Osteocyte (in vitro differentiated cells): ENCODE results near the gene CA7. TPM values are rescaled to one million over a fixed set of nuclear protein-coding genes. Genes with fewer than 3 reads are reported as not detected.
"Not testable (repeated sequence)": the region's sequence is repeated elsewhere in the genome, so short reads cannot be mapped to it uniquely, and the experiment has no call there.

Experiments
- DNase-seq: peaks from one replicate; pipeline ENCODE4 v3.0.0; 2021; ENCODE audit warnings: mixed read lengths; ENCODE audit not compliant: unreplicated experiment; ENCODE audit errors: extremely low spot score
- H3K27ac Mint-ChIP-seq: one replicate; pipeline ENCODE4 v1.8.0; 2021; ENCODE audit warnings: mild to moderate bottlenecking, mixed read lengths; ENCODE audit not compliant: unreplicated experiment
- H3K27me3 Mint-ChIP-seq: one replicate; pipeline ENCODE4 v1.8.0; 2021; ENCODE audit warnings: mixed read lengths; ENCODE audit not compliant: unreplicated experiment
- H3K36me3 Mint-ChIP-seq: one replicate; pipeline ENCODE4 v1.8.0; 2021; ENCODE audit warnings: mixed read lengths; ENCODE audit not compliant: unreplicated experiment
- H3K4me1 Mint-ChIP-seq: one replicate; pipeline ENCODE4 v1.8.0; 2021; ENCODE audit warnings: mixed read lengths; ENCODE audit not compliant: unreplicated experiment
- H3K4me3 Mint-ChIP-seq: one replicate; pipeline ENCODE4 v1.8.0; 2021; ENCODE audit warnings: mild to moderate bottlenecking, moderate library complexity, mixed read lengths; ENCODE audit not compliant: unreplicated experiment
- H3K9me3 Mint-ChIP-seq: one replicate; pipeline ENCODE4 v1.8.0; 2021; ENCODE audit warnings: mixed read lengths; ENCODE audit not compliant: unreplicated experiment
- CTCF ChIP-seq: fragments of 200-600 bp; sonication (generic); IDR thresholded peaks from 2 replicates; pipeline ENCODE4 v1.5.0; 2021; ENCODE audit warnings: antibody characterized with exemption, mild to moderate bottlenecking, moderate library complexity
- total RNA-seq: library from RNA; stranded (reverse); gene quantifications from 2 replicates; pipeline ENCODE4 v1.2.1, GENCODE V29; 2021

CA7 gene
- total RNA-seq, 1 donor from 2014 or later: not detected

GRCh38 chr16:66859397-66860068, 15.3 kb downstream of the CA7 start:
- Mint-ChIP-seq H3K27me3 (no peaks in the 10 kb centered on the region), H3K27ac (peak overlapping the region; percentile 23), H3K36me3 (no peaks in the 10 kb centered on the region), H3K4me3 (no peak overlapping the region), H3K4me1 (peaks cover 11% of the 10 kb centered on the region), H3K9me3 (no peaks in the 10 kb centered on the region)
- DNase-seq: no peak
- TF ChIP-seq CTCF: no peak

GRCh38 chr16:66862023-66862520, 17.9 kb downstream of the CA7 start:
- H3K9me3 Mint-ChIP-seq: no peaks in the 10 kb centered on the region
- H3K36me3 Mint-ChIP-seq: no peaks in the 10 kb centered on the region
- no peak for DNase-seq
- TF ChIP-seq CTCF: no peak
- H3K4me3 Mint-ChIP-seq: no peak overlapping the region
- H3K27me3 Mint-ChIP-seq: no peaks in the 10 kb centered on the region
- H3K27ac Mint-ChIP-seq: no peak overlapping the region
- H3K4me1 Mint-ChIP-seq: peaks cover 11% of the 10 kb centered on the region

- Mint-ChIP-seq H3K27me3 (no peaks in the 10 kb centered on the region), H3K4me1 (peaks cover 11% of the 10 kb centered on the region)
- no peak for TF ChIP-seq CTCF
Measured at GRCh38 chr16:66863707-66864106, 19.5 kb downstream of the CA7 start.

GRCh38 chr16:66869424-66869823, 25.2 kb downstream of the CA7 start:
- H3K4me3 Mint-ChIP-seq: no peak overlapping the region
- no peaks in the 10 kb centered on the region for H3K9me3 Mint-ChIP-seq
- TF ChIP-seq CTCF: no peak
- DNase-seq: no peak
- no peaks in the 10 kb centered on the region for H3K27me3 Mint-ChIP-seq
- no peak overlapping the region for H3K27ac Mint-ChIP-seq
- no peaks in the 10 kb centered on the region for H3K36me3 Mint-ChIP-seq
- peaks cover 15% of the 10 kb centered on the region for H3K4me1 Mint-ChIP-seq

More at GRCh38 chr16:66863707-66864106, 19.5 kb downstream of the CA7 start:
- no peaks in the 10 kb centered on the region for H3K36me3 Mint-ChIP-seq
- H3K4me3 Mint-ChIP-seq: no peak overlapping the region
- DNase-seq: no peak
- H3K9me3 Mint-ChIP-seq: no peaks in the 10 kb centered on the region
- H3K27ac Mint-ChIP-seq: no peak overlapping the region

- not testable (repeated sequence) for H3K27me3 Mint-ChIP-seq, H3K4me3 Mint-ChIP-seq, DNase-seq, H3K27ac Mint-ChIP-seq, H3K9me3 Mint-ChIP-seq, H3K36me3 Mint-ChIP-seq
- peaks cover 26% of the 10 kb centered on the region for H3K4me1 Mint-ChIP-seq
Measured at GRCh38 chr16:66871363-66871762, 27.1 kb downstream of the CA7 start.
